NCI-H82 treated with DMSO at 0.1 percent for 48 hours (cell line): ENCODE measurements around the gene TUBB1.

Experiments used
- DNase-seq: peaks from one replicate; lab custom pipeline; 2025; ENCODE audit not compliant: unreplicated experiment; lab: John Stamatoyannopoulos, UW

Gene TUBB1

DNA sequence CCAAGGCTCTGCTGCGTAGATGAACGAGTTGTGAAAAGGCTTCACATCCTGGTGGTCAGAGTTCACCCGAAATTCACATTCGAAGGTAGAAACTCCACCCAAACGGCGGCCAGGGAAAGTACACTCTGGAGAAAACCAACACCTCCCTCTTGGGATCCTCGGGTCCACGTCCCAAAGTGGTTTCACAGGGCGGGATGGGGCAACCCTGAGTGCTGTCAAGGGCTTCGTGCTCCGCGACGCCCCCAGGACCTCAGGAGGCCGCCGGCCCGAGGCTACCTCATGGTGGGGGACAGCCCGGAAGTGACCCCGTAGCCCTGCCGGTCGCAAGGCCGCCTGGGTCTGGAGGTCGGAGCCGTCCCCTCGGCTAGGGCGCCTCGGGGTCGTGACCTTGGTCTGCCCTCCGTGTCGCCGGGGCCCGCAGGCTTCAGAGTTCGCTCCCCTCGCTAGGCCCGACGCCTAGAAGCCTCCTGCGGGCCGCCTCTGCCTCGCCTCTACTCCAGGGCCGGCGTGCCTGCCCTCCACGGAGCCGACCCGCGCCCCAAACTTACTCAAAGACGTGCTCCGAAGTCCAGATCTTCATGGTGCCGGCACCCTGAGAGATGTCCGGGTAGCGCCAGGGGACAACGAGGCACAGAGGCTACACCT, 23.0 kb downstream of the TUBB1 start, which contains the start of gene PRELID3B:
Gene PRELID3B, minus strand, starts transcription at position 636 of the 645 bp plus-strand sequence. Its CDS starts 56 bp downstream, at position 580.
- no peak for DNase-seq

DNA sequence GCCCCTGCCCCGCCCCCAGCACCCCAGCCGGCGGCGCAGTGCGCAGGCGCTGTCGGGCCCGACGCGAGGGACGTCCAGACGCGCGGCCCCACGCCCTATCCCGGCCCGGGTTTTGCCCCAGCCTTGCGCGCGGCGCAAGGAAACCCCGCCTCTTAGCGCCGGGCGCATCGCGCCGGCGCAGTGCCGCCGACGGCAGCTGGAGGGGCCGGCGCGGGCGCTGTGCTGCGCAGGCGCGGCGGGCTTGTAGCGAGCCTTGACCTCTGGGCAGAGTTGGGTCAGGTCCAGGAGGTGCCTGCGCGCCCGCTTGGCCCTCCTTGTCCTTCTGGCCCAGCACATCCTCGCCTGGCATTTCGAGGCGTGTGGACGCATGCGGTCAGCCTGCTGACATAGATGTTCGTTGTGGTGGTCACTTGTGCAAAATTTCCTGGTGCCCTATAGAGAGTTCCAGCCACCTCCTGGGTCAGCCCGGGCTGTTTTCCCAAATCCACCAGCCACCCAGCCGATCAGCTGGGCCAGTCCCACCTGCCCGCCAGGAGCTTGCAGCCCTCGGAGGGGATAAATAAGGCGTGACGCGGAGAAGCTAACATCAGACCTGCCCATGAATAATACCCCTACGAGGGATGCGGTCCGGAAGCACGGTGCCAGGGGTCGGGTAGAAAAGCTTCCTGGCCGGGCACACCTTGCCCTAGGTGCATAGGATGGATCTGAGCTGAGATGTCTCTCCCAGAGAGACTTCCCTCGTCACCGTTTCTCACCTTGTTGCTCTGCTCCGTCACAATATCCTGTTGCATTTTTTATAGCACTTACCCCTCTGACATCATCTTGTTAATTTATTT, 23.8 kb downstream of the TUBB1 start:
- DNase-seq = peak; percentile 58

DNA sequence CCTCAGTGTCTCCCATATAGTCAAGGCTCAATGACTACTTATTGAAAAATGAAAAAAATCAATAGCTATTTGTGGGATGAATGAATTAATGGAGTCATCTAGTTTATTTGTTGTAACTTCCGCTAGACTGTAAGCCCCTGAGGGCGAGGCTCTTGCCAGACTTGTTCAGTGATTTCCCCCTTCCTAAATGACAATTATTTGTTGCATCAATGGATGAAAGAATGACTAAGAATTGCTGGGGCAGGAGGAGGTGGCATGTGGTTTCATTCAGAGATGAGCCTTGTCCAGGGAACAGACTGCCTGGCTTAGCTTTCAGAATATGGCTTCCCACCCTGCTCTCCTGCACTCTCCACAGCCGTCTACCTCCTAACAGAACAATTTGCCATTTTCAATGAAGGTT, 24.5 kb downstream of the TUBB1 start:
- DNase-seq = no peak

DNA sequence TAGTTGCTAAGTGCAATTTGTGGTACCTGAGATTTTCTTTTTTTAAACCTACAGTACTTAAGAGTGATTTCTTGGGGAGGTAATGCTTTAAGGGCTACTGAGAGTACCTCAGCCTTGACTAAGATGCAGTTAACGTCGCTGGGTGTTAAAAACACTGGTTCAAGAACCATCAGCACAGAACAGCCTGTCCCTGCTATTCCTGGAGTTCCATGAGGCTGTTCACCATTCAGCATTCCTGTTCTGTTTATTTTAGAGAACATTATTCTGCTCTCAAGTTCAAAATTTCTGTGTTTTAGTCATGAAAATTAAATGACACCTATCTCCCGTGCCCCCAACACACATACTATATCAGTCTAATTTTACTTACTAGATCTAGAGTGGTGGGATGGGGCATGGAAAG, 25.1 kb downstream of the TUBB1 start:
- no peak for DNase-seq

DNA sequence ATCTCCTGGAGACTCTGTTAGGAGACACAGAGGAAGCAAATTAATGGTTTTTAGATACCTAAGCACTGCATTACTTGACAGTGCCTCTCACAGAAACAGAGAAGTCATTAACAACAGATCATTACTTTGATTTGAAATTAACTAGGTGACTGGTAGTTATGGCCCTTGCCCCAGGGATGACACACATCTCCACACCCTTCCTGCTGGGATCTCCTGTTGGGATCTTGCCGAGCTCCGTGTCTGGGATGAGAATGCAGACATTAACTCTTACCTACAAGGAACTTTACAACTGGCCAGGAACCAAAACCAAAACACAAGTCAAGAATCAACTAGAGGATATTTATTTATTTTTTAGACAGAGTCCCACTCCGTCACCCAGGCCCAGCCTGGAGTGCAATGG, 25.6 kb downstream of the TUBB1 start:
- no peak for DNase-seq

DNA sequence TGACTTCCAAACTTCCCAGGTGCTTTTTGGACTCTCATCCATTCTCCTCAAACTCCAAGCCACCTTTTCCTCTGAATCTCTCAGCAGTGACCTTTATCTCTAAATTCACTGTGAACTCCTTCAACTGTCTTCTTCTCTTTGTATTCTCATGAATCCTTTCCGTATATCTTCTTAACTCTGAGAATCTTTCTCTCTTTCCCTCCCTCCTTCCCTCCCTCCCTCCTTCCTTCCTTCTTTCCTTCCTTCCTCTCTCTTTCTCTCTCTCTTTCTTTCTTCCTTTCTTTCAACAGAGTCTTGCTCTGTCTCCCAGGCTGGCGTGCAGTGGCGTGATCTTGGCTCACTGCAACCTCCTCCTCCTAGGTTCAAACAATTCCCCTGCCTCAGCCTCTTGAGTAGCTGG, 27.6 kb downstream of the TUBB1 start:
- no peak for DNase-seq

DNA sequence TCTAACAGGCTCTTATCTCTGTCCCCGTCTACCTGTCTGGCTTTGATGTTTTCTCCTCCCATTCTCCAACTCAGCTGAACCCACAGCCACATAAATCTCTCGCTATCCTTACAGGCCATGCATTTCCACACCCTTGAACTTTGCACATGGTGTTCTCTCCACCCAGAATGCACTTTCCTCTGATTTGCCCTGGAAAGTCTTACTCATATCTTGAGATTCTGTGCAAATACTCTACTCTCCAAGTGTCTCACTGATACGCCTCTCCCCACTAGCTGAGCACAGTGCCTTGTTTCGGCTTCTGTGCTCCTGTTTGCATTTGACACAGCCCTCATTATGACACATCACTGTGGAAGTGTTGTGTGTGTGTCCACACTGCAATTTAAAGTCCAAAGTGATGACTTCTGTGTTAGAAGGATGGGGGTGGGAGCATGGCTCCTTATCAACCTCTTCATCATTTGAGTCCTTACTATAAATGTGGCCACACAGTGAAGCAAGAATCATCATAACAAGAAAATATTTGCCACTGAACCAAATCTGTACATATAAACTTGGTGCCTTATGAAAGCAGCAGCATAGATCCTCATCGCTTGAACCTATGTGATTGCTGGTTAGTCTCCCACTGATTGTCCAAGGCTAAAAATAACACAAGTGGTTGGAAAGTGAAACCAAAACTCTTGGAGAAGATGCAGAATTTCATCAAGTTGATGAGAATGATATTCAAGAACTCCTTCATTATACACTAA, 28.9 kb downstream of the TUBB1 start:
- DNase-seq = no peak

DNA sequence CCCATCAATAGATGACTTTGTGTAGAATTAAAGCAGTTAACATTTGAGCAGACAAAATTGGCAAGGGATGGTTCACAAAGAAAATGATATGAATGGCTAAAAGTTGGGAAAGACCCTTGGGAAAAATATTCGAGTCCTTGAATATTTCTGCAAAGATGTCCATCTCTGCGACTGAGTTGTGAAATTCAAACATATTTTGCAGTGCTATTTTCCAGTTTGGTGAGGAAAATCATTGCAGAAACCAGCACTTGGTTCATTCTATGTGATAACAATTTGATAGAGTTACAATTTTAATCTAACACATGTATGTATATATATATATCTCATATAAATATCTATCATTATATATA, 29.4 kb downstream of the TUBB1 start:
- DNase-seq = no peak

DNA sequence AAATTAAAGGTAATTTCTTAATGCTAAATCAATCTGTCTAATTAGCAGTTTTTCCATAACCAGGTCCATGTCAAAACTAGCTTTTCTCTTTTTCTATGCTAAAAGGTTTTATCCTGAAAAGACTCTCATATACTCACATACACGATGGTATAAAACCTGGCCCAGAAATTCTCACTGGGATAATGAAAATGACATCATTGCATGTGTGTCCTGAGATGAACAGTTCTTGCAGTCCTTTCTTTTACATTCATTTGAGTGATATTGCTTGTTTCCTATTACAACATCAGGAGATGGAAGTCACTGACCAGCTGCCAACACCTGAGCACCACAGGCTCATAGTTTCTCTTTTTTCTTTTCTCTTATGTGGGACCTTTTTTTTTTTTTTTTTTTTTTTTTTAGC, 31.2 kb downstream of the TUBB1 start:
- DNase-seq = no peak

DNA sequence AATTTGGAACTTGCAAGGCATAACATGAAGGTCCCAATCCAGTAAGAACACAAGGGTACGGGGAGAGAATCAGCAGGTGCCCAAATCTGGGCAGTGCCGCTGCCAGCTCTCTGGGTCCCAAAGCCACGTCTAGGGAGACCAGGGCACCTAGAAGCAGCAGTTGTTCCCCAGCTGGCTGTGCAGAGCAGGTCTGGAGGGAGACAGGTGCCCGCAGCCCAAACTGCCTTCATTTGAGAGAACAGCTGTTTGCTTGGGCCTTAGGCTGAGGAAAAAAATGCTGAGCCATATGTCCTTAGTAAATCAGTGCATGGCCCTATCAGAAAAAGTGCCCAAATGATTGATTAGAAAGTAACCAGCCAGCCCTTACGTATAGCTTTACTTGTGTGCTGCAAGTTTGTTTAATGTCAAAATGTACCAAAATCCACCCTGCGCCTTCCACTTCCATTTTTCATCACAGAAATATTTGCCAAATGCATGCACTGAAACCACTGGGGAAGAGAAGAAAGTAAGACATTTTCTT, 32.5 kb downstream of the TUBB1 start:
- DNase-seq = no peak

DNA sequence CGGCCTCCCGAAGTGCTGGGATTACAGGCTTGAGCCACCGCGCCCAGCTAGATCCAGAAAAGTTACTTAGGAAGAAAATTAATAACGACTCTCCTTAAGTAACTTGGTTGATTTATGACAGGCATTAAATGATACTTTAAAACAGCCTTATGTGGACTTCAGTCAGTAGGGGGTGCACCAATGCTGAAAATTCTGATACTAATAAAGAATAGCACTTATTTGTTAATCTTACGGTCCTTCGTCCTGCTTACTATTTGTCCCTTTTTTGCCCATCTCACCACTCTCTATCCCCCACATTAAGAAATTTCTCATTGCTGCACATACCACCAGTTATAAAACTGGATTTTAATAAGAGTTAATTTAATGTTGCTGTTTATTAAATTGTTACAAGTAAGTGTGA, 36.1 kb downstream of the TUBB1 start:
- DNase-seq = no peak

DNA sequence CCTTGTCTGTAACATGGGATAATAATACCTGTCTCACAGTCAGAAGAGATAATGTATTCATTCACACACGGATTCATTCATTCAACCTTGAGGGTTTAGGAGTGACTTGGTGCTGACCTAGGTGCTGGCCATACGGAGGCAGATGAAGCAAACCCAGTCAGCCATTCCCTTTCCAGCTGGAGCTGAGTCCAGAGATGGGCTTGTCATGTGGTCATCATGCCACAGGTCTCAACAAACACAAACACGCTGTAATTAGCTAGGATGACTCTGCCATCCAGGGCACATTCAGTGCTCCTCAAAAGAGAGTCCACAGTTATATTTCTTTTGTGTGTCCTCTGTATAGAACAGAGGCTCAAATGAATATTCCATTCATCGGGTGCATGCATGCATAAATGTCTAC, 42.9 kb downstream of the TUBB1 start:
- DNase-seq = no peak

DNA sequence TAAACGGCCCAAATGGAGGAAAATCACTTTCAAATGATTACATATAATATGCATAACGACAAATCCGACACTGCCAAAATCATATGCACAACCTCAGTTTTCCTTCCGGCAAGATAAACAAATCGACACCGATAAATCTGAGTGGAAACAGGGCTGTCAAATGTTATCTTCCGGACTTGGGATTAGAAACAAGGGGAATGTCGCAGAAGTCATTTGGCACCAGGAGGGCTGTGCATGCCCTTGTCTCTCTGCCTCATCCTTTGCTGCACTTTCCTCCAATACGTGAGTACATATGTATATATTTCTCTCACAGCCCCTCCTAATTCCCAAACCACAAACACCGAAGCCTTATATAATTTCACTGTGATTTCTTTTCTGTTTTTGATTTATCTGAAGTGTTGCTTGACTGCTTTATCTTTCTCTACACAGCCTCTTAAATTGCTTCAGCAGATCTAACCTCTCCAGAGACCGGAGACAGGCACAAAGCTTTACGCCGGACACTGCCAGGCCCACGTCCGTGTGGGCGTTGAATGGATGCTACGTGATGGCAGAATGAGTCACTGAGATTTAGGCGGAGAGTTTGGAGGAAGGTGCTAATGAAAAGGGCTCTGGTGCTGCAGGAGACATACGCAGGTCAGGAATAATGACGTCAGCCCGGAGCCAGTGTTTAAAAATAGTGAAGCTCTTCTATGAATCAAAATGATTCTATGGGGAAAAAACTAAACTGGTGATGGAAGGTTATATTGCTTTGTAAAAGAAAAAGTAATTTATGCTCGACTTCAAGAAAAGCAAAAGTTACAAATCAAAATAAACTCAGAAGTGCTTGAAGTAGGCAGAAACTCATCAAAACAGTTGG, 44.4 kb downstream of the TUBB1 start:
- DNase-seq = no peak

DNA sequence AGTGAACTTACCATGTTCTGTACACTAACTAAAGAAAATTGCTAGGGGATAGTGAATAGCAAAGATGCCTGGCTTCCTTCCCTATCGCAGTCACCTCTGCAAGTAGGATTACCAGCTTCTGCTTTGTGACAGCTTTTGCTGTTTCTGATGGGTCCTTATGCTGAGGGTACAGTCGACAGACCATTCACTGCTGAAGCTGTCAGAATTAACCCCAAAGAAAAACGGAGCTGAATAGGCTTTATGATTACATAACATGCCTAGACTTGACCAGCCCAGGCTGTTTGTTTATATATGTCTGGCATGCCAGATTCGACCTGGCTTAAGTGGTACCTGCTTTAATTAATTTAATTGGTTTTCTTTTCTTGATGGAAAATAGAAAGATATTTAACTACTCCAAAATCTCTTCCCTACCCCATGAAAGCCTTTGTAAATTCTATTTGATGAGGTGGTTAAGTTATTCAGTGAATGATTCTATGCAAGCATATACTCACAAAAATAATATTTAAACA, 45.0 kb downstream of the TUBB1 start:
- no peak for DNase-seq

DNA sequence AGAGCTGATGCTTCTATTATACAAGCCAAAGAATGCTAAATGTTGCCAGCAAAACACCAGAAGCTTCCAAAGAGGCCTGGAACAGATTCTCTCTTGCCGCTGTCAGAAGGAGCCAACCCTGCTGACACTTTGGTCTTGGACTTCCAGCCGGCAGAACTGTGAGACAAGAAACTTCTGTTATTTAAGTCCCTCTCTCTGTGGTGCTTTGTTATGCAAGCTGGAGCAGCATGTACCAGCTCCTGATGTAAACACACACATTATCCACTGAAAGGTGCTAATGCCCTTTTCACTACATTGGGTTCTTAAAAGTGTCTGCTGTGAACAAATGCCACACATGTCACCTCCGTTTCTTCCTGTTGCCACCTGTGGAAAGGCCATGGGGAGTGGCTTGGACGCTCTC, 49.3 kb downstream of the TUBB1 start:
- DNase-seq = no peak

DNA sequence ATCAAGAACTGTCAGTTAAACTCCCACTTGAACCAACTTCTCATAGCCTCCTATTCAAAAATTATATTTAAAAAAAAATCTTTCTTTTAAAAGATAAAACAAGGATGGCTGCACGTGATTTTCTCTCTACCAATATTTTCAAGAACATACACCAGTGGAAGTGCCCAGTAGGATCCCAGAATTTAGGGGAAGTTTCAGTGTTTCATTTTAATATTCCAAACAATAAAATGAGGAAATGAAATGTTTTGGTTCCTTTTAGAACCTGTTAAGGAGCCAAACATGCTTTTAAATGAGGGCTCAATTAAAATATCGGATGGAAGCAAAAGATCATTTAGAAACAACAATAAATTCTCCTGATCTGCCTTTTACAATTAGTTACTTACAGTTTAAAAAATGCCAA, 49.8 kb downstream of the TUBB1 start:
- DNase-seq = no peak

DNA sequence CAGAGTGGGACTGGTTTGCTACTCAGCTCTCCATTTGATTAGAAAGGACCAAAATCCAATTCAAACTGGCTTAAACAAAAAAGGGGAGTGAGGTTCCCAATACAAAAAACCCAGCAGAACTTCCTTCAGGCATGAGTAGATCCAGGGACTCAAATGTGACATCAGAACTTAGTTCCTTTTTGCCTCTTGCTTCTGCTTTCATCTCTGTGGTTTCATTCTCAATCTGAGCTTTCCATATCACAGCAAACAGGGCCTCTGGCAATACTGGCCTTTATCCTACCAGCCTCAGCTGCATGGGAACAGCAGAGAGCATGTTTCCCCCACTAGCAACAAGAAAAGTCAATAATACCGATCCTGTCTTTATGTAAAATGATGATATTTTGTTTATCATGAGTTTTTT, 52.0 kb downstream of the TUBB1 start:
- DNase-seq = no peak

DNA sequence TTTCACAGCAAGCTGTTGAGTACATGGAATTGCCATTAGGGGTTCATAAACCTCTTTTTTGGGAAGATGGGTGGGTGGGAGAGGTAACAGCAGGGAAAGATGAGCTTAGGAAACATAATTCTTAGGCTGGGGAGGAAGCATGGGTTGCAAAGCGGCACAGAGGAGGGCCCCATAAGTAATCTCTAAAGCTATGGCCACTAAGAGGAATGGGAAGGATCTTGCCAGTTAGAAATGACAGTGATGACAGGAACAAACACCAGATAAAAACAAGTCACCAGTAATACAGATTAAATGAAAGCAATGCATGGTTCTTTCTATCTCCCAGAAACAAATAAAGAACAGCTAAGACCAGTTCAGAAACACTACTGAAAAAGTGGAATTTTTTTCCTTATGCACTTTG, 54.4 kb downstream of the TUBB1 start:
- DNase-seq = no peak

DNA sequence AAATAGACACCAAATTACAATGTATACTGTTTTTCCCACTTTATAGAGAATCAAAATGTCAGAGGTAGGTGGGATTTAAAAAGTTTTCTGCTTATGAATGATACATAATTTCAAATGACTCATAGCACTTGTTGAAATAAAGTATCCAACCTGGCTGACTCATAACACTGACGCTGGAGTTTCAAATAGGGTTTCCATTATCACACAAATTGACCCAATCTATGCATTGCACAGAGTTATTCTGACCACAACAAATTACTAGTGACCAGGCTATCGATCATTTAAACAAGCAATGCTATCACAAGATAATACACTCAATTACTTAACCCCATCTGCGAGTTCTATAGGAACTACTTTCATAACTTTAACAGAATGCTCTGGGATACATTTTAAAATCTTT, 55.2 kb downstream of the TUBB1 start:
- DNase-seq = no peak

DNA sequence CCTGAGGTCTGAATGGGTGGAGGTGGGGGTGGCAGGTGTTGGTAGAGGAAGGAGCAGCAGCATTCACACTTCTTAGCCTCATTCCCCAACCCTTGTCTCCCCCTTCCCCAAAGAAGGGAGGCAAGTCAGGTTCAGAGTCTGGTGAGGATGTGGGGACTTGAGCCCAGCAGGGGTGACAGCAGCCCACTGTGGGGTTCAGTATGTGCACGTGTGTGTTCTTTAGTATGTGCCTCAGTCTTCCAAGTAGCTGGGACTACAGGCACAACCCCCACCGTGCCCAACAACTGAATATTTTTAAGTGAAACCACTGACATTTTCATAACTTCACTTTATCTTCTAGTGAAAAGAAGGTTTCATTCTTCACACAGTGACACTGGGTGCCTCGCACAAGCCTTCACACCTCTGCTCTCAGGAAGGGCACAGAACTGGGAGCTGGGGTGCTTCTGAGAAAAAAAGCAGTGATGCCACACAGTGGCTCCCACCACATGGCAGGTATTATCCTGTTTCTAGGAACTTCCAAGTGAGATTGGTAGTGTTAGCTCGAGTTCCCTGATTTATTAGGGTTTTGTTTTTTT, 56.8 kb downstream of the TUBB1 start:
- no peak for DNase-seq
